NCI-H1092 (cell line): ENCODE measurements around the gene XPR1.

Experiments
- DNase-seq: peaks from one replicate; lab custom pipeline; 2025; lab: John Stamatoyannopoulos, UW

The XPR1 gene

GRCh38 chr1:180631766-180632325 is at the start of gene XPR1:
XPR1 (plus strand) TSS chr1:180632022; CDS start chr1:180632202, 180 bp downstream.
- DNase-seq, result peak; percentile 99

- no peak for DNase-seq
These were observed 47.0 kb upstream of the XPR1 start for GRCh38 chr1:180584869-180585268.

GRCh38 chr1:180585994-180586359 is 45.8 kb upstream of the XPR1 start:
- no peak for DNase-seq

- peak; percentile 97 for DNase-seq
These were observed 45.1 kb upstream of the XPR1 start for GRCh38 chr1:180586671-180587155.

- DNase-seq, result no peak
These were observed 43.7 kb upstream of the XPR1 start for GRCh38 chr1:180588121-180588520.

GRCh38 chr1:180590889-180591288 is 40.9 kb upstream of the XPR1 start:
- DNase-seq, result no peak

- DNase-seq, result no peak
These were observed 38.4 kb upstream of the XPR1 start for GRCh38 chr1:180593382-180593781.

GRCh38 chr1:180594723-180595122 is 37.1 kb upstream of the XPR1 start:
- DNase-seq, result peak; percentile 28

GRCh38 chr1:180595966-180596365 is 35.9 kb upstream of the XPR1 start:
- DNase-seq, result no peak

GRCh38 chr1:180597520-180597919 is 34.3 kb upstream of the XPR1 start:
- no peak for DNase-seq

- DNase-seq, result no peak
These were observed 33.4 kb upstream of the XPR1 start for GRCh38 chr1:180598333-180598974.

GRCh38 chr1:180600343-180600742 is 31.5 kb upstream of the XPR1 start:
- DNase-seq, result no peak

- DNase-seq, result no peak
These were observed 30.3 kb upstream of the XPR1 start for GRCh38 chr1:180601512-180601911.

GRCh38 chr1:180603223-180603849 is 28.5 kb upstream of the XPR1 start:
- DNase-seq, result no peak

- no peak for DNase-seq
These were observed 28.0 kb upstream of the XPR1 start for GRCh38 chr1:180603850-180604226.

- DNase-seq, result no peak
These were observed 25.7 kb upstream of the XPR1 start for GRCh38 chr1:180606155-180606554.

- DNase-seq, result no peak
These were observed 21.9 kb upstream of the XPR1 start for GRCh38 chr1:180609643-180610555.

- no peak for DNase-seq
These were observed 21.2 kb upstream of the XPR1 start for GRCh38 chr1:180610556-180611015.

GRCh38 chr1:180611016-180611930 is 20.5 kb upstream of the XPR1 start:
- DNase-seq, result no peak

- DNase-seq, result no peak
These were observed 19.2 kb upstream of the XPR1 start for GRCh38 chr1:180612632-180613031.

GRCh38 chr1:180614730-180615129 is 17.1 kb upstream of the XPR1 start:
- no peak for DNase-seq
